Measurements from ENCODE around the gene OSBPL2. TPM values are rescaled to one million over a fixed set of nuclear protein-coding genes. Genes with fewer than 3 reads are reported as not detected.

OSBPL2 gene
- total and polyA plus RNA-seq, 4 donors, result 9.9 to 19.7 (median 12.3) TPM

GRCh38 chr20:62203378-62204030, 34.8 kb upstream of the OSBPL2 start:
- H3K27me3 ChIP-seq (ENCODE audit: control insufficient read depth in 4 of 4, insufficient read depth in 4 of 4, low read length in 3 of 4), result no peaks in the 10 kb centered on the region
- no peak for DNase-seq (ENCODE audit: low spot score)
- 90% methylated on average over 22 of the region's 22 CpGs for WGBS

More at GRCh38 chr20:62203378-62204030, 34.8 kb upstream of the OSBPL2 start:
- no peak overlapping the region for H3K27ac ChIP-seq (ENCODE audit: low read depth in 1 of 2, low read length in 2 of 2)
- no peaks in the 10 kb centered on the region for H3K4me1 ChIP-seq (ENCODE audit: control insufficient read depth in 4 of 4, insufficient read depth in 4 of 4, low read length in 3 of 4)
- TF ChIP-seq SP1 (IDR thresholded peaks at IDR 0.05) (no peak), YY1 (IDR thresholded peaks at IDR 0.05) (no peak), EGR1 (IDR thresholded peaks at IDR 0.05; ENCODE audit: low read depth in 2 of 2) (no peak), MAX (IDR thresholded peaks at IDR 0.05) (no peak), HNF4A (conservative IDR thresholded peaks at IDR 0.05) (no peak), HNF4G (IDR thresholded peaks at IDR 0.05) (no peak), RAD21 (IDR thresholded peaks at IDR 0.05) (no peak), CTCF (IDR thresholded peaks at IDR 0.05; ENCODE audit: low read depth, low read length, missing input control) (no peak), TAF1 (conservative IDR thresholded peaks at IDR 0.05) (no peak), FOXA1 (IDR thresholded peaks at IDR 0.05) (no peak), ZBTB33 (IDR thresholded peaks at IDR 0.05) (no peak), FOXA2 (IDR thresholded peaks at IDR 0.05) (no peak), REST (IDR thresholded peaks at IDR 0.05) (no peak), RXRA (IDR thresholded peaks at IDR 0.05) (no peak), JUND (IDR thresholded peaks at IDR 0.05) (no peak), GABPA (IDR thresholded peaks at IDR 0.05 in 1 of 2, conservative IDR thresholded peaks at IDR 0.05 in 1 of 2) (no peak), NR2F2 (IDR thresholded peaks at IDR 0.05) (no peak), ATF3 (IDR thresholded peaks at IDR 0.05) (no peak)
- no peaks in the 10 kb centered on the region for H3K9me3 ChIP-seq (ENCODE audit: control insufficient read depth in 4 of 4, low read length in 3 of 4)
- H3K4me3 ChIP-seq (ENCODE audit: low read depth in 1 of 3, low read length in 3 of 3), result no peak overlapping the region
- peaks cover 11 to 39% (median 21%) of the 10 kb centered on the region in 4 donors for H3K36me3 ChIP-seq (ENCODE audit: control insufficient read depth in 4 of 4, insufficient read depth in 3 of 4, low read depth in 1 of 4, low read length in 3 of 4)
- H3K9ac ChIP-seq (ENCODE audit: low read depth in 1 of 2, low read length in 2 of 2), result no peak overlapping the region

All from liver (tissue), 9 donors.